Measurements from ENCODE around the gene DOCK3.
A peak's percentile ranks its signal among the peaks of the same experiment; 100 is the strongest.
"Not testable (repeated sequence)": the region's sequence is repeated elsewhere in the genome, so short reads cannot be mapped to it uniquely, and the experiment has no call there.

DOCK3 gene

DNA sequence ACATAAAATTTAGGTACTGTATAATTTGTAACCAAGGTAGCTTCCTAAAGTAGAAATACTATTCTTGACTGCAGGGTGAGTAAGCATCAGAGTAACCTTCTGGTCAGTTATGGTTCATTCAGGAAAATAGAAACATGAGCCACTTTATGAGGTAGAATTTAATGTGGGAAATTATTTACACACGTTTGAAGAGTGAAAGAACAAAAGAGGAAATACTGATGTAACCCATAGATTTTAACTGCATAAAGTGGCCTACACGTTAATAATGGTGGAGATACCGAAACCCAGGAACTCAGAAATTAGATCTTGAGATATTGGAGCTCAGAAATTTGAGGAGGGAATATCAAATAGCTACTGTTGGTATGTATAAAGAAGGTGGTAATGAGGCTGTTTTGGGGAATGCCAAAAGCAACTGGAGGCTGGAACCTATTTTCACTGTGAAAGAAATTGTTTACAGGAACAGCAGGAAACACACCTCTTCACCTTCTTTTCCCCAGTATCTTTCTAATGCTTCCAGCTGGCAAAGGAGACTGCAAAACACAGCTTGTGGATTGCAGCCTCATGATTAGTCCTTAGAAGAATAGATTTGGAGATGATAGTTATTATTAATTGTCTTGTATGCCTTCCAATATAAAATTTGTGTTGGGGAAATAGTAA, 216.1 kb downstream of the DOCK3 start:
- no peak for DNase-seq

DNA sequence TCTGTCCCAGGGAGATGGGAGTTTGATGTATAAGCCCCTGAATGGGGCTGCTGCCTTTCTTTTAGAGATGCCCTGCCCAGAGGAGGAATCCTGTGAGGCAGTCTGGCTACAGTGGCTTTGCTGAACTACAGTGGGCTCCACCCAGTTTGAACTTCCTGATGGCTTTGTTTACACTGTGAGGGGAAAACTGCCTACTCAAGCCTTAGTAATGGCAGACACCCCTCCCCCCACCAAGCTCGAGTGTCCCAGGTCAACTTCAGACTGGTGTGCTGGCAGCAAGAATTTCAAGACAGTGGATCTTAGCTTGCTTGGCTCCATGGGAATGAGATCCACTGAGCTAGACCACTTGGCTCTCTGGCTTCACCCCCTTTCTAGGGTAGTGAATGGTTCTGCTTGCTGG, 226.4 kb downstream of the DOCK3 start:
- DNase-seq, result not testable (repeated sequence)

DNA sequence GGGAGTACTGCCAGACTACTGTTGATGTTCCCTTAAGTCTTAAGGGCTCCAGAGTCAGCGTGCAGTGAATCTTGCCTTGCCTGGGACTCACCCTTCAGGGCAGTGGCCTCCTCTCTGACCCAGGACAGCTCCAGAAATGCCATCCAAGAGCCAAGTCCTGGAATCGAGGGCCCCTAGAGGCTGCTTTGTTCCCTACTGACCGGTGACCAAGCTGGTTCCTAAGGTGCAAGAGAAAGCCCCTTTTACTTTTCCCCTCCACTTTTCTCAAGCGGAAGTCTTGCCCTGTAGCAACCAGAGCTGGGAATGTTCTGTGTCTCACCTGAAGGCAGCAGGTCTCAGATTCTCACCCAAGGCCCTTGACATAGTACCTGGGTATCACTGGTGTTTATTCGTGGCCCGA, 238.0 kb downstream of the DOCK3 start:
- DNase-seq, result no peak

DNA sequence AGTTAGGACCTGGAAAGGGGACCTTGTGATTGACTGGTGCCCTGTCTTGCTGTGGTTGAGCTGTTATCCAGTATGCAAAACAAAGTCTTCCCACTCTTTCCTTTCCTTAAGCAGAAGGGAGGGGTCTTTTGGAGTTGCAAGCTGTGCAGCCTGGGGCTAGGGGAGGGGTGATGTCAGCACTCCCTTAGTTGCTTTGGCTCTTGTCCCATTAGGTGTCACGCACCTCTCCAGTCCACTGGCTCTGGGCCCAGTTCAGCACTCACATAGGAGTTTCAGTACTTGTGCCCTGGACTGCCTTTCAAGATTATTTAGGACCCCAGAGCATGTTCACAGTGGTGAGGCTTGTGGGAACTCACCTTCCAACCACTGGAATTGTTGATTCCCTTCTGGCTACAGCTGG, 238.5 kb downstream of the DOCK3 start:
- no peak for DNase-seq

DNA sequence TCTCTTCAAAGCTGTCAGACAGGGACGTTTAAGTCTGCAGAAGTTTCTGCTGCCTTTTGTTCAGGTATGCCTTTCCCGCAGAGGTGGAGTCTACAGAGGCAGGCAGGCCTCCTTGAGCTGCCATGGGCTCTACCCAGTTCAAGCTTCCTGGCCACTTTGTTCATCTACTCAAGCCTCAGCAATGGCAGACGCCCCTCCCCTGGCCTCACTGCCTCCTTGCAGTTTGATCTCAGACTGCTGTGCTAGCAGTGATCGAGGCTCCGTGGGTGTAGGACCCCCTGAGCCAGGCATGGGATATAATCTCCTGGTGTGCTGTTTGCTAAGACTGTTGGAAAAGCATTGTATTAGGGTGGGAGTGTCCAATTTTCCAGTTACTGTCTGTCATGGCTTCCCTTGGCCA, 247.3 kb downstream of the DOCK3 start:
- DNase-seq, result not testable (repeated sequence)

DNA sequence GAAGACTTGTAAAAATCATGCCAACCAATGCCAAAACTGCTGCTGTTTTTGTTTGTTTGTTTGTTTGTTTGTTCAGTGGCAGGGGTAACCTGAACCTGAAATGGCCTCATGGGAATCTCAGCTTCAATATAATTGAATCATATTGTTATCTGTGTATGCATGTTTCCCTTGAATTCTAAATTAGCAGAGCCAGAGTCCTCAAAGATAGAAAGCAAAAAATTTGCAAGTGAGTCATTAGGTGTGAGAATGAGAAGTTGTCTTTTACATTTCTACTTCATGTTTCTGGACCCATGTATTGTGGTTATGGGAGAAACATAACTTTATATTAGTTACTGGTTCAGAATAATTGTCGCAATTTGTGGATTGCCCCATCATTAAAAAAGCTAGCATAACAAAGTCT, 249.2 kb downstream of the DOCK3 start:
- DNase-seq, result no peak

DNA sequence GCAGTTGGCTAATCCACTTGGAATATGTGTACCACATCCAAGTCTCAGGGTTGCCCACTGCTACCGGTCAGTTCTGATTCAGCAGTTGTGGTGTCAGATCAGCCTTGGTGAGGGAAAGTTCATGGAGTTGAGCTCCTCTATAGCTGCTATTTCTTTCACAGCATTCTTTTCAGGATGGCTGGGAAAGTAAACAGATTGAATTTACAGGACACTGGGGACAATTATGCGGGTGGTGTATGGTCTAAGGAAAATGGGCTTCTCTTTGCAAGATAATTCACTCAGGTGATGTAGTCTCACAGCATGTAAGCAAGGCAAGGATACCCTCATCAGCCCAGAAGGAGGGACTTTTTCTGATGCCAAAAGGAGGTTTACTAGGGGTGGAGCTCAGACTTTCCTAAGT, 249.9 kb downstream of the DOCK3 start:
- no peak for DNase-seq

DNA sequence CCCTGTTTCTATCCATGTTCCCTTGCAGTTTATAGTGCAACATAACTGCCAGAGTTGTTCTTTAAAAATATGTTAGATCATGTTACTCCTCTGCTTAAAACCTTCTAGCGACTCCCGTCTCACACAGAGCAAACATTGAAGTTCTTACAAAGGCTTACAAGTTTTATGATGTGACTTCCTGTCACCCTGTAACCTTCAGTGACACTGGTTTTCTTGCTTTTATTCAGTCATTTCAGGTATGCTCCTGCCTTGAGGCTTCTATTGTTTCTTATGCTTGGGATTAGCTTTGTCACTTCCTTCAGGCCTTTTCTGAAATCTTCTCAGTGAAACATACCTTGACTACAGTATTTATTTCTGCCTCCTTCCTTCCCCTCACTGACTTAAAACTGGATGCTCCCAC, 252.1 kb downstream of the DOCK3 start:
- DNase-seq, result no peak

DNA sequence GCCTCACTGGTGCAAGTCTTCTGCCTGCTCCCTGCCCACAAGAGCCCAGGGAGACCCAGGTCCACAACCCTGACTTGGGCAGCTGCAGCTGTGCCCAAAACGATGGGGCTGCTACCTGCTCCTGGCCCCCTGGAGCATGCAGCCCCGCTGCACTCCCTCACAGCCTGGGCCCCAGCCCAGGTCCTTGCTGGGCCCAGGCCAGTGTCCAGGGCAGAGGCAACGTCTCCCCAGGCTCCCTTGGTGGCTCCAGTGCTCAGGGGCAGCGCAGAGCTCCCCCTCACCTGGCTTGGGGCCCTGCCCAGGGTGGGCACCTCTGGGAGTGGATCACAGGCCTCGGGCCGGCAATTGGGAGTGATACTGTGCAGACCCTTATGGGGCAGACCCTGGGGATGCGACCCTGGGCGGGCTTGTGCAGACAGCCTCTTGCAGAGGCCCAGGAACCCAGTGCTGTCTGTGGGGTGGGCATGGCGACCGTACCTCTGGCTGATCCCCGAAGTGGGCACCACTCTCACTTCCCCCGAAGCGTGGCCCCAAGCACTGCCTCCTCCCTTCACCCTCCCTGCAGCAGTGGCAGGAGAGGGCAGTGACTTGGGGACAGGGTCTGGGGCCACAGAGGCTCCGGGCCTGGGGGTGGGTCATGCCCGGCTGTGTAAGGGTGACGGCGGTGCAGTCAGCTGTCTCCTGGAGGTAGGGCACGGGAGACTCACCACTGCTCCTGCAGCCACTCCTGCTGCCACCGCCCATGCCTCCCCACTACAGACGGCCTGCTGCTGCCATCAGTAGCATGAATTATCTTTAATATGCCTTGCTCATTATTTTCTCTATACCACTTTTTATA, 255.9 kb downstream of the DOCK3 start:
- DNase-seq, result no peak

DNA sequence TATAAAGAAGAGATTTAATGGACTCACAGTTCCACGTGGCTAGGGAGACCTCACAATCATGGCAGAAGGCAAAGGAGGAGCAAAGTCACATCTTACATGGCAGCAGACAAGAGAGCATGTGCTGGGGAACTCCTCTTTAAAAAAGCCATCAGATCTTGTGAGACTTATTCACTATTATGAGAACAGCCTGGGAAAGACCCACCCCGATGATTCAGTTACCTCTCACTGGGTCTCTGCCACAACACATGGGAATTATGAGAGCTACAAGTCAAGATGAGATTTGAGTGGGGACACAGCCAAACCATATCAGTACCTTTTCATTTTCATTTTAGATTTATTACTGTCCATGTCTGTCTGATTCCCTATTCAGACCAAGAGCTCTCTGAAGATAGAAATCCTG, 258.2 kb downstream of the DOCK3 start:
- not testable (repeated sequence) for DNase-seq

DNA sequence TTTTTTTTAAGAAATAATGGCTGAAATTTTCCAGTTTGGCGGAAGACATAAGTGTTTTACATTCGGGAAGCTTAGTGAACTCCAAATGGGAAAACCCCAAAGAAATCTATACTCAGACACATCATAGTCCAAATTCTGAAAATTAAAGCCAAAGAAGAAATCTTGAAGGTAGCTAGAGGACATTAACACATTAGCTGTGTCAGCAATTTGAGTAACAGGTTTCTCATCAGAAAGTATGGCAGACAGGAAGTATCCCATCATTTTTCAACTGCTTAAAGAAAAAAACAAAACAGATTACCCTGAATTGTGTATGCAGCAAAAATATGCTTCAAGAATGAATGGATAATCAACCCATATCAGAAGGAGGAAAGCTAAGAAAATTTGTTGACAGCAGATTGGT, 261.7 kb downstream of the DOCK3 start:
- DNase-seq, result no peak

DNA sequence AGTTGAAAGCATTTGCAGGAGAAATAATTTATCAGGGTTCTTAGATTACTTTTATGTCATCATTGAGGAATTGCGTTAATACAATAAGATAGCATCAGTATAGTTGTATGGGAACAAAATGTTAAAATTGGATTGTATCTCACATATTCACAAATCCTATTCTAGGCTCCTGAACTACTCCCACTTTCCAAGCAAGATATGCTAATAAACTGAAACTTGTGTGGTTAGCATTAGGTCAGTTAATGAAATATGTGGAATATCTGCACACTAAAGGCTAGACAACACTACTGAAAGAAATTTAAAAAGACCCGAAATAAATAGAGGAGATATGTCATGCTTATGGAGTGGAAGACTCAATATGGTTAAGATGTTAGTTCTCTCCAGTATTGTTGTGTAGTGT, 272.7 kb downstream of the DOCK3 start:
- DNase-seq, result no peak

DNA sequence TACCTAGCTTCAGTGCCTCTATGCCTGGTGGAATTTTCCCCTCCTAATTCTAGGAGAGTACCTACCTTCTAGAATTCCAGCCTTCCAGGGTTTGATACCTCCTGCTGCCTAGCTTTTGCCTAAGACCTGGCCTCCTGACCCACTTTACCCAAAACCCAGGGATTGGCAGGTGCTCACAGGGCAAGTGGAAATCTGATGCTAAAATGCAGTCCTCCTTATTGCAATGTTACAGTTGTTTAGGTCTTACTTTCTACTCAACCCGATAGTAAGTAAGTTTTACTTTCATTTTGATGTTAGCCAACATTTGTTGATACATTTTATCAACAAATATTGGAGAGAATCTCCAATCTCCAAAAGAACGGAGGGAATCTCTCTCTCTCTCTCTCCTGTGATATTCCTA, 275.9 kb downstream of the DOCK3 start:
- DNase-seq, result no peak

DNA sequence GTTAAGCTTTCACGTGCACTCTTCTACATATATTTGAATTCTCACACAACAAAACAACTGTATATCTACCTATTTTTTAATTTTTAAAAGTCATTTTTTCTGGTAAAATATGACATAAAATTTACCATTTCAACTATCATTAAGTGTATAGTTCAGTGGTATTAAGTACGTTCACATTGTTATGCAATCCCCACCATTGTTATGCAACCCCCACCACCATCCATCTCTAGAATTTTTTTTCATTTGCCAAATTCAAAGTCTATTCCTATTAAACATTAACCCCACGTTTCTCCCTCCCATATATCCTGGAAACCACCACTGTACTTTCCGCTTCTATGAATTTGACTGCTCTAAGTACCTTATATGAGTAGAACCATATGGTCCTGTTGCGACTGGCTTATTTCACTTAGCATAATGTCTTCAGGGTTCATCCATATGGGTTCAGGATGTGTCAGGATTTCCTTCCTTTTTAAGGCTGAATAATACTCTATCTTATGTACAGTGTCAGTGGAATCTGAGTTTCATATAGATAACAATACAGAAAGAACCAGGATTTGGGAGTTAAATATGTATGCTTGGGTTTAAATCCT, 279.2 kb downstream of the DOCK3 start:
- no peak for DNase-seq

DNA sequence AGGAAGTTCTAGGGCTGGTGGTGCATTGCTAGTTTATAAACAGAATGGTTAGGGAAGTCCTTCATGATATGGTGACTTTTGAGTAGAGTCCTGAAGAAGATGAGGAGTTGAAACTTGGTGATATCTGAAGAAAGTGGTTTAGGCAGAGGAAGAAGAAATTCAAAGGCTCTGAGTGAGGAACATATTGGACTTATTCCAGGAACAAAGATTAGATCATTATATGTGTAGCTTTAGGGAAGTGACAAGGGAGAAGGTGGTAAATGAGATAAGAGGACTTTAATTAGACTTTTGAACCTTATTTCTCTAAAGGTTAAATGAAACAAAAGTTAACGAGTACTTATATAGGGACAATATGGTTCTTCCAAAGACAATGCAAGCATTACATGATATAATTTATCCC, 286.7 kb downstream of the DOCK3 start:
- DNase-seq, result no peak

DNA sequence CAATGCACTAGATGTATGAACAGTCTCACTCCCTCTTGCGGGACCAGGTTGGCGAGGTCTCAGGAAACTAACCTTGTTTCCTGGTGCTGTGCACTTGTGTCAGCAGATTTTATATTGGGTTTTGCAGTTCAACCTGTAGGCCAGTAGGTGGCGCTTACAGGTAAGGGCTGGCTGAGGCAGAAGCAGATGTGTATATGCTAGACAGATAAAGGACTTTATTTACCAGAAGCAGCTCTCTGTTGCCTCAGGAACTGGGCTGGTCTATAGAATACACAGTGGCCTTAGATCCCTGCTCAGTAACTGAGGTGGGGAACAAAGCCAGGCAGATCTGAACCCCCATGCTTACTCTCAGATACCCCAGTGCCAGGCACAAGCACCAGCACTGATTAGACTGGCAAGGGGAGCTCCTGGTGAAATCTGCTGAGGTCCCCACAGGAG, 296.8 kb downstream of the DOCK3 start:
- peak; percentile 19 for DNase-seq

DNA sequence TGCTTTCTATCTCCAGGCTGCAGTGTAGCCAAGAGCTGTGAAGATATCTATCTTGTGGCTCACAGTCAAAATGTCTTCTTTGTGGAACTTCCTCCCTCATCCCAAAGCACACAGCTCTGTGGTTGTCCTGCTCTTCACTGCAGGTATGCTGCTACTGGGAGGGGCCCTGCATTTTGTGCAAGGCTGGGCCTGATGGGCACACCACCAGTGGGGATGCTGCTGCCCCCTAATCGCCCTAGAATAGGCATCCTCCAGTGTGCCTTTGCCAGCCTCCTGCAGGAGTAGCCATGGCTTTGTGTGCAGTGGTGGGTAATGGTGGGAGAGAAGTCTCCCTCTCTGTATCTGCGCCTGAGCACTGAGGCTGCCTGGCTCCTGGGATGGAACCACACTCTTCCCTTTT, 297.3 kb downstream of the DOCK3 start:
- no peak for DNase-seq

DNA sequence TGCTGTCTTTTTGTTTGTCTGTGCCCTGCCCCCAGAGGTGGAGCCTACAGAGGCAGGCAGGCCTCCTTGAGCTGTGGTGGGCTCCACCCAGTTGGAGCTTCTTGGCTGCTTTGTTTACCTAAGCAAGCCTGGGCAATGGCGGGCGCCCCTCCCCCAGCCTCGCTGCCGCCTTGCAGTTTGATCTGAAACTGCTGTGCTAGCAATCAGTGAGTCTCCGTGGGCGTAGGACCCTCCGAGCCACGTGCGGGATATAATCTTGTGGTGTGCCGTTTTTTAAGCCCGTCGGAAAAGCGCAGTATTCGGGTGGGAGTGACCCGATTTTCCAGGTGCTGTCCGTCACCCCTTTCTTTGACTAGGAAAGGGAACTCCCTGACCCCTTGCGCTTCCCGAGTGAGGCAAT, 303.9 kb downstream of the DOCK3 start:
- DNase-seq, result not testable (repeated sequence)

DNA sequence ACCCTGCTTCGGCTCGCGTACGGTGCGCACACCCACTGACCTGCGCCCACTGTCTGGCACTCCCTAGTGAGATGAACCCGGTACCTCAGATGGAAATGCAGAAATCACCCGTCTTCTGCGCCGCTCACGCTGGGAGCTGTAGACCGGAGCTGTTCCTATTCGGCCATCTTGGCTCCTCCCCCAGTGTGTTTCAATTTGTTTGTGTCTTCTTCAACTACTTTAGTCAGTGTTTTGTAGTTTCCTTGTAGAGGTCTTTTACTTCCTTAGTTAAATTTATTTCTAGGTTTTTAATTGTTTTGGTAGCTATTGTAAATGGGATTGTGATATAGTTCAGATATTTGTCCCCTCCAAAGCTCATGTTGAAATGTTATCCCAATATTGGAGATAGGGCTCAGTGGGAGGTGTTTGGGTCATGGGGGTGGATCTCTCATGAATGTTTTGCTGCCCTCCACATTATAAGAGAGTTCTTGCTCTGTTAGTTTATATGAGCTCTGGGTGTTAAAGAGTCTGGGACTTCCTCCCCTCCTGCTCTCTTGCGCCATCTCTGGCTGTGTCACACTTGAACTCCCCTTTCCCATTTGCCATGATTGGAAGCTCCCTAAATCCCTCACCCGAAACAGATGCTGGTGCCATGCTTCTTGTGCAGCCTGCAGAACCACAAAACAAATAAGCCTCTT, 304.4 kb downstream of the DOCK3 start:
- no peak for DNase-seq

DNA sequence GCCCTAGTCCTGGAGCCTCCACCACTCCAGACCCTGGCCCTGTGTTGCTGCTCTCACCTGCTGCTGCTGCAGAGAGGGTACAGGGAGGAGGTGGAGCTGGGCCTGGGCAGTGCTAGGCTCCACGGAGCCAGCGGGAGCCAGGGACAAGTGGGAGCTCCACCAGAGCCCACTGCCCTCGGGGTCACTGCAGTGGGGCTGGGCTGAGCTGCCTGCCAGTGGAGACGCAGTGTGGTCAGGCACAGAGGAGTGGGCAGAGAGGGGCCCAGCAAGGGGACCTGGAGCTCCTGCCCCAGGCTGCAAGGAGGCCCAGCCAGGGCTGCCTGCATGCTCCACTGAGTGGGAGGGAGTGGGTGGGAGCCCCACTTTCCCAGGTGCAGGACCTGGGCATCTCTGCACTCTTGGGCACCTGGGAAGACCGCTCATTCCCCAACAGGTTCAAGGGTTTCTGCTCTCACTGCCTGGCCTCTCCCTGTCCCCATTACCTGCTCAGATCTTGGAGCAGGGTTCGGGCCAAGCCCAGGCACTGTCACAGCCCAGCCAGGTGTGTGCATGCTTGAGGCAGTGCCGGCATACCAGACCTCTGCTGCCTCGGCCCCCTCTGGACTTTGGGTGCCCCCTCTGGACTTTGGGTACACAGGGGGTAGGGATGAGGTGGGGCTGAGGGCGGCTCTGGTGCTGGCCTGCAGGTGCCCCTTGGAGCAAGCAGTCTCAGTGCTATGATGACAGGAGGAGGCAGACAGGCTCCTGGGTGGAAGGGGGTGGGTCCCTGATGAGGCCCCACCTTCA, 308.0 kb downstream of the DOCK3 start:
- DNase-seq, result no peak

DNA sequence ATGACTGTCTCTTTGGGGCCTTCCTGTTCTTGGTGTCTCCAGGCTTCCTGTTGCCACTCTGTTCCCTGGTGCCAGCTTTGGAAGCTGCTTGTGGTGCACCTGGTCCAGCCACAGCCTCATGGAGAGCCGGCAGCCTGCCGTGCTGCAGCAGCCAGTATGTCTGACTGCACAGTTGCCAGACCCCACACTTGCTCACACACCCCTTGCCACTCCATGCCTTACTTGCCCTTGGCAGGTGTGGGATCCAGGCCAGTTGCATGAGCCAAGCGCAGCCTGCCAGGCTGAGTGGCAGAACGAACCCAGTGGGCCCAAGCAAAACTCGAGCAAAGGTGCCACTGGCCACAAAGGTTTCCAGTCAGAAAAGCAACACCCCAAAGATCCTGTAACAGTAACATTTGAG, 309.2 kb downstream of the DOCK3 start:
- DNase-seq, result no peak

DNA sequence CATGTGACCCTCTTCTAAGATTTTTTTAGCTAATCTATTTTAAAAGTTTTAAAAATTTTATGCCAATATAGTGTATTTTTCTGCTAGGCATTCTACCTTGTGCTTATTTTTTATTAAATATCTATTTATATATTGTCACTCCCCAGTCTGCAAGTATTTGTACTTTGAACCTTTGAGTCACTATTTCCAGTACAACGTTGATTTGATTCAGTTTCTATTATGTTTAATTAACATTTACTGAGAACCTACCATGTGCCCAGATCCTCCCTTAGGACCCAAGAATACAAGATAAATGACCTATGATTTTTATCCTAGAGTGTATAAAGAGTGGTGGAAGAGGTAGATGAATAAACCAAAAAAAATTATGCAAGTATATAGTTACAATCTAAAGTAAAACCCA, 311.2 kb downstream of the DOCK3 start:
- DNase-seq, result no peak

DNA sequence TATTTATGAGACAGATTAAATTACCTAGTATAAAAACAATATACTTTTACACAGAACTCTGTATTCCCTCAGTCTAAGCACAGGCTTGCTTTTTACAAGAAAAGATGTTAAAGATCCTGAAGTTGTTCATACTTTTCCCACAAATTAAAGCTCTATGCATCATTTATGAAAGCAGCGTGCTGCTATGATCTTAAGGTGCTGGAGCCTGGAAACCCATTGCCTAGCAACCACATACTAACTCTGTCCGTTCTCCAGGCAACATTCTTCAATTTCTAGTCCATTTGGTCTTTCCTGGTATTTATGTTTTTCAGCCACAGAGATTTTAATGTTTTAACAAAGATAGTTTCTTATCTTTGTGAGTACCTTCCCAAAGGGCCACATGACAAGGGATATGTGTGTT, 312.0 kb downstream of the DOCK3 start:
- no peak for DNase-seq

Measured in fibroblast of skin of right biceps (primary cell).